Activated CD4-positive, alpha-beta T cell treated with anti-CD3 and anti-CD28 coated beads, Interleukin-2, Interleukin-4, amounts not matched to agents 100 ng/mL and 50 ng/mL, durations not matched to agents 16 hours and 8 hours (primary cell): ENCODE measurements around the gene SORCS2.

ENCODE experiments used
- DNase-seq: peaks from one replicate; pipeline ENCODE4 v3.0.0-alpha.2; 2020; ENCODE audit warnings: low spot score

SORCS2 gene

DNA sequence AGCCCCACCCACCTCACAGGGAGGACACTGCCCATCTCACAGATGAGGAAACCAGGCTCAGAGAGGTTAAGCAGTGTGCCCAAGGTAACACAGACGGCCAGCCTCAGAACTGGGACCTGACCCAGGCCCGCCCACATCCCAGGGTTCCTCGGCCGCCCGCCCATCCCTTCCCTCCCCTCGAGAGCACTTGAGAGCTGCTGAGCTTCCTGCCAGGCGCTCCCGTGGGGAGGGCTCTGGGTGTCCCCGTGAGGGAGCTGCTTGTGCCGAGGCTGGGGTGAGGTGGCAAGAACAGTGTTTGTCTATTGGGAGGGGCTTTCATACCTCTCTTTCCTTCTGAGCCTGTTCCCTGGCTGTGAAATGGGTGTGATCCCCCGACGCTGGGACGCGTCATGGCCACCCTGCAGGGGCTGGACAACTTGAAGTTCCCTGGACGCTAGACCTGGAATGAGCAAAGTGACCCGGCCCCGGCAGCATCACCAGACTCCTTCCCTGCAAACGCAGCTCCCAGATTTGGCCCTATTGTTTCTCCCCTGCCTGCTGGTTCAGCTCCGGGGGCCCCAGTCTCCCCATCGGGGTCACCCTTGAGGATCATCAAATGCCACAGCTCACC, 542.4 kb downstream of the SORCS2 start:
- no peak for DNase-seq

DNA sequence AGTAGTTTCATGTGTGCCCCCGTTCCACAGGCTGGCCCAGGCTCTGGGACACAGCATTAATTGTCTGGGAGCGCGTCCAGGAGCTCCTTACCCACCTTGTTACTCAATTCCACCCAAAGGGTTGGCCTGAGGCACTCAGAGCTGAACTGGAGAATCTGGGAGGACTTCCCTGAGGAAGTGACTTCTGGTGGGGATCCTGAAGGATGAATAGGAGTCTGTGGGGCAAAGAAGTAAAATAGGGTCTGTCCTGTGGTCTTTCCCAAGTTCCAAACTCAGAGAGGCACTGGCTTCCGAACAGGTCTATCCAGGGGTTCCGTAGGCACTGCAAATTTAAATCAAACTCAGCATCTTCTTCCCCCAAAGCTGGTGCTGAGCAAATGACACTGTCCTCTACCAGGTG, 543.1 kb downstream of the SORCS2 start:
- DNase-seq: no peak

DNA sequence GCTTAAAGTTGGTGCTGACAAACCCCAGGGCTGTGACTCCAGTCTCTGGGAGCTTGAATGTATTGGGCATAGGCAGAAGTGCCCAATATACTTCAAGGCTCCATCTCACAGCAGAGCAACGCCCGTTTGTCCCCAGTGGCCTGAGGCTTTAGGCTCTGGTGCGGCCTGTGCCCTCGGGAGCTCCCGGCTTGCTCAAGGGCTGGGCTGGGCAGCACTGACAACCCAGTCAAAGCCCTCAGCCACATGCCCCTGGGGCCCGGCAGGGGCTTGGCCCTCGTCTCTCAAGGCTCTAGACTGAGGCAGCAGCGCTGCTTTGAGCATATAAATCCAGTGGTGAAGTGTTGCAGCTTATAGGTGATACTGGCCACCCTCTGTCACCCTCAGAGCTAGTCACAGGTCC, 543.6 kb downstream of the SORCS2 start:
- DNase-seq: no peak

DNA sequence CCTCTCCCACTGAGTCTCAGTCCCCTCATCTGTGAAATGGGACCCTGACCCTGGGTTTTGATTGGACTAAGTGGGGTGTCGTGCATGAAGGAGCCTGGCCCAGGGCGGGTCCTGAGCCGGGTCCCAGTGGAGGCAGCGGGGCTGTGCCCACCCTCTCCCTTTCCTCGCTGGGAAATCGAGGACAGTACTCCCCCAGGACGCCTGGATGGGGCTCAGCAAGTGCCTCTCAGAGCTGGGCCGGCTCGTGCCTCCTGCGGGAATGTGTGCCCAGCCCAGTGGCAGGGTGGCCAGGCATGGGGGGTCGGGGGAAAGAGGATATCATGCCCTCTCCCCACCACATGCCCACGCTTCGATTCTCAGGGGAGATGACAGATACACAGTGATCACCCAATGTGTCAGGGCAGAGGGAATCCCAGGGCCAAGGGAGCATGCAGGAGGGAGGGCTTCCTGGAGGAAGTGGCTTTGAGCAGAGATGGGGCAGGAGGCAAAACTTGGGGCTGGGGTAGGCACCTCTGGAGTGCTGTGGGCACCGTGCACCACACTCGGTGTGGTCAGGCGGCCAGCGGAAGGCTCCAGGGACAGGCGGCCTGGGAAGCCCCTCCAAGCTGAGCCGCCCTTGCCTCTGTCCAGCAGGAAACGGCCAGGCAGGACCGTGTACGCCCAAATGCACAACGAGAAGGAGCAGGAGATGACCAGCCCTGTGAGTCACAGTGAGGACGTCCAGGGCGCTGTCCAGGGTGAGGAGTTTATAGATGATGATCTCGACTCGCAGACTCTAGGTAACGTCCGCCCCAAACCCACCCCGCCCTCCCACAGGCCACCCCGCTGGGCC, 544.3 kb downstream of the SORCS2 start:
- DNase-seq: no peak

DNA sequence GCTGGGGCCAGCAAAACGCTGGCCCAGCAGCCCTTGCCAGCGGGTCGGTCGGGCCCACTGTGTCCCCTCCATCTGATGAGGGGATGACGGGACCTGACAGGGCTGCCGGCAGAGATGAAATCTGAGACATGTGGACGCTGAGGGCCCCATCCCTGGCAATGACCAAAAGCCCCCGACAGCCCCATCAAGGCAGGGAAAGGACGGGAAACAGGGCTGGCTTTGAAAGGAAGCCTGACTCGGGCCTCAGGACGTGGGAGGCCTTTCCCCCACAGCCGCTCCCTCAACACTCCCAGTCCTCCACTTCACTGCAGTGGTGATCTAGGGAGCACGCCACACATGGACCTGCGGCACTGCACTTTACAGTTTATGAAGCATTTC, 544.9 kb downstream of the SORCS2 start:
- no peak for DNase-seq

DNA sequence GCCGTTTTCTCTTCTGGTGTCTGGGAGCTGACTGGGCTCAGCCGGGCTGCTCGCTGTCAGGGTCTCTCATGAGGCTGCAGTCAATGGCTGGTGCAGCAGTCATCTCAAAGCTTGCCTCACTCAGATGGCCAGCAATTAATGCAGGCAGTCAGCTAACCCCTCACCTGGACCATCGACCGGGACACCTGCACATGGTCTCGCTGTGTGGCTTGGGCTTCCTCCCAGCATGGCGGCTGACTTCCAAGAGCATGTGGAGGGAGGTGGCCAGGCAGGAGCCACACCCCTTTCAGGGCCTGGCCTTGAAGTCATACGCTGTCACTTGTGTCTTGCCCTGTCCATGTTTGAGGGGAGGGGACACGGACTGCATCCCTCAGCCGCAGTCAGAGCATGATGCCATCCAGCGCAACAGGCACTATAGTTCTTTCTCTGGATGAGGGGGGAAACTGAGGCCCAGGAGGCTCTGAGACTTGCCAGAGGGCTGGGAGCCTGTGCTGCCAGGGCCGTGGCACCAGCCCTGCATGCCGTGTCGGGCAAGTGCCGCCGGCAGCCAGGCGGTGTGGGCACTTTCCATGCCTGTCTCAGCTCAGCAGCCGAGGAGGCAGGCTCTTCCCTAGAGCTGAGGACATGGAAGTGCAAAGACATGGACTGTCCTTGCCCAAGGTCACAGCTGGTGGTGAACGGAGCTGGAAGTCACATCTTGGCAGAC, 545.6 kb downstream of the SORCS2 start:
- no peak for DNase-seq

DNA sequence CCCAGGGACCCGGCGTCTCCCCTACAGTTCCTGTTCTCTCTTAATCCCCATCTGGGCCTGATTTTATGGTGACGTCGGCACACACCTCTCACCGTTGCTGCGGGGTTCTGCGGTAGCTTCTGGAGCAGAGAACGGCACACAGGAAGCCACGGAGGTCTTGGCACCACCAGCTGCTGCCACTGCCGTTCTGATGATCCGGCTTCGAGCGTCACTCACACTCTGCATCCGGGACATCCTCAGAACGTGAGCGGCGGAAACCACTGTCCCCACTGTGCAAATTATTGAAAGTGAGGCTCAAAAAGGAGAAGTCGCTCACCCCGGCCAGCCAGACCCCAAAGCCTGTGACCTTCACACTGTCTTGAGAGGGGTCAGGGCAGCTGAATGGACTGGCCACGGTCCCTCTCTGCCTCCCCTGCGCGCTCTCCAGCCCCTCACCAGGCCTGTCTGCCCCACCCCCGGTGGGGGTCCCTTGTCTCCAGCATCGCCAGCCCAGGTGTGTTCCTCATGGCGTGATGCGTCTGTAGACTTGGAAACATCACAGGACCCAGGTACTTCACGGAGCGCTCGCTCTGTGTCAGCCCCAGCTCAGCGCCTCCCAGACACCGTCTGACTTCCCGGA, 546.2 kb downstream of the SORCS2 start:
- no peak for DNase-seq

DNA sequence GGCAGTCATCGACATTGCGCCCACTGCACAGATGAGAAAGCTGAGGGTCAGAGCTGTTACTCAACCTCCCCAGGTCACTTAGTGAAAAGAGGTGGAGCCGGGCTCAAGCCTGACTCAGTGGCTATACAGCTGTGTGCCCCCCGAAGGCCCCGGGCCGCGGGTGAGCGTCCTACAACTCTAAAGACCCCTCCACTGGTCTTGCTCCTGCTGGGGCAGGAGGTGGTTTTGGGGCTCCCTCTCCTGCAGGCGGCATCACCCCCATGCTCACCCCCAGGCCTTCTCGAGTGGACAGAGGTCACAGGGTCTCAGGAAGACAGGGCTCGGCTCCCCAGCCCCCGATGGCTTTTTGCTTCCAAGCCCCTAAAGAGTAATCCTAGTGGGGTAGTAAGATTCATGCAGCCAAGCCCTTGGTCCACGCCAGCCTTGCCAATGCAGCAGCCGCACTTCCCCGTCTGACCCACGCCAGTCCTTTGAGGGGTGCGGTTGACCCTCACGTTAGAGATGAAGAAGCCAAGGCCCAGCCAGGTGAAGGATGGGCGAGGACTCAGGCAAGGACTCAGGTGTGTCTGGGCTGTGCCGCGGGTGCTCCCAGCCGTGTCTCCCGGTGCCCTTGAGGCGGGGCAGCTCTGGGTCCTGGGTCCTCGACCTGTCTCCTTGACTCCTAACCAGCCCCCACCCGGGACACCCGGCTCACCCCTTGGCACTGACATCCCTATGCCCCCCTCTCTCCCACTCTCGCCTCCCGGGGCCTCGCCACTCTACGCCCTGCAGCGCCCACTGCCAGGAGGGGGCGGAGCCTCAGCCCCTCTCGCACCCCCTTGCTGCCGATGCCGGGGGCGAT, 547.0 kb downstream of the SORCS2 start:
- no peak for DNase-seq

DNA sequence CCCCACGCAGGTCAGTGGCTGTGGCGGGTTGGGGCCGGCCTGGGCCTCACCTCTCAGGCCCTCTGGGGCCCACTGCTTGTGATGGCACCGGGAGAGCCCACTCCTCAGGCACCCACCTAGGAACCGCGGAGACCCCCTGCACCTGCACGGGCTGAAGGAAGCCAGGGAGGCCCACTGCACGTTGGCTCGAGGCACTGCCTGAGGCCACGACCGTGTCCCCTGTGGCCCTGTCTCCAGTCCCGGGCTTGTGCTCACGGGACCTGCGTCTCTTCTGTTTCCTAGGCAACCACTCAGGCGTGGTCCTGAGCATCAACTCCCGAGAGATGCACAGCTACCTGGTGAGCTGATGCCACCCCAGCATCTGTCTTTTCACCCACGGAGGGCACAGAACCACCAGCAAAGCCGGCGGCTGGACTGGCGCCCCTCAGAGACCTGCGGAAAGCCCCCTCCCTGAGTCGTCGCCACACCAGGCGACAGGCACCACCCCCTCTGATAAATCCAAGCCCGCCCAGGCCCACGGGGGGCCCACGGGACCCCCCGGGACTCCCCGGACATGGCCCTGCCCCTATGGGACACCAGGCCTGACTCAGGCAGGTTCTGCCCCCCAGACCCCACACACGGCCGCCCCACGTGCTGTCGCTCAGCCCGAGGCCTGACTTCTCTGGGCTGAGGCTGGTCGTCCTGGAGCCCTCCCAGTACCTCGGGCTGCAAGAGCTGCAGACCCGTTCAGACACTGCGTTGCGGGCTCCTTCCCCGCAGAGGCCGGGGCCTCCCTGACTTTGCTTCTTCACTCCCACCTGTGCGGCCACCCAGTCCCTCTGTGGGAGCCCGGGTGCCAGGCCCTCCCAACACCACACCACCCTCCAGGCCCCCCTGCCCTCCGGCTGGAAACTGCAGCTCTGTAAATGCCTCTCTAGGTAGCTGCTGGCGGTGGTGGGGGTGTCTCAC, 547.9 kb downstream of the SORCS2 start:
- no peak for DNase-seq

DNA sequence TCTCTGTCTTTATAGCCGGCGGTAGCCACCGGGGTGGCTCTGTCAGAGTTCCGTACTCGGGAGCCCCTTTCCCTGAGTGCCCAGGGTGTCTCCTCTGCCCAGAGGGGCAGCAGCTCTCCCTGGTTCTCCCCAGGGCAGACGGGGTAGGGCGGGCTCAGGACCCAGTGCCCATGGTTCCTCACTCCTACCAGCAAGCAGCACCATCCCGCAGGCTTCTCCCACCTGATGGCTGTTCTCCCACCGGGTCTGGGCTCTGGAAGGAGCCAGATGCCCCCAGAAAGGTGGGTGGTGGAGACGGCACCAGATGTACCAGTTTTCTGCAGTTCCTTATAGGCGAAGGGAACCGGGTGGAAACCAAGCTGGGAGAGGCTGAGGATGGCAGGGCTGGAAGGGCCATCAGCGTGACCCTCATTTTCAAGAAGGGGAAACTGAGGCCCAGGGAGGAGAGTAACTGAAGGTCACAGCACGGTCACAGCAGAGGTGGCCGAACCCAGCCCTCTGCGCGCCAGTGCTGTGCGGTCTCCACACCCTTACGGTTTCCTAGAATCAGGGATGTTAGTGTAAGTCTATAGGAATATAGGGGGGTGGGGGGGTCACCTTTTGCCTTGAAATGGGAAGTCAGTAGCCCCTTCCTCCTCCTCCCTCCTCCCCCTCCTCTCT, 548.7 kb downstream of the SORCS2 start:
- DNase-seq: no peak

DNA sequence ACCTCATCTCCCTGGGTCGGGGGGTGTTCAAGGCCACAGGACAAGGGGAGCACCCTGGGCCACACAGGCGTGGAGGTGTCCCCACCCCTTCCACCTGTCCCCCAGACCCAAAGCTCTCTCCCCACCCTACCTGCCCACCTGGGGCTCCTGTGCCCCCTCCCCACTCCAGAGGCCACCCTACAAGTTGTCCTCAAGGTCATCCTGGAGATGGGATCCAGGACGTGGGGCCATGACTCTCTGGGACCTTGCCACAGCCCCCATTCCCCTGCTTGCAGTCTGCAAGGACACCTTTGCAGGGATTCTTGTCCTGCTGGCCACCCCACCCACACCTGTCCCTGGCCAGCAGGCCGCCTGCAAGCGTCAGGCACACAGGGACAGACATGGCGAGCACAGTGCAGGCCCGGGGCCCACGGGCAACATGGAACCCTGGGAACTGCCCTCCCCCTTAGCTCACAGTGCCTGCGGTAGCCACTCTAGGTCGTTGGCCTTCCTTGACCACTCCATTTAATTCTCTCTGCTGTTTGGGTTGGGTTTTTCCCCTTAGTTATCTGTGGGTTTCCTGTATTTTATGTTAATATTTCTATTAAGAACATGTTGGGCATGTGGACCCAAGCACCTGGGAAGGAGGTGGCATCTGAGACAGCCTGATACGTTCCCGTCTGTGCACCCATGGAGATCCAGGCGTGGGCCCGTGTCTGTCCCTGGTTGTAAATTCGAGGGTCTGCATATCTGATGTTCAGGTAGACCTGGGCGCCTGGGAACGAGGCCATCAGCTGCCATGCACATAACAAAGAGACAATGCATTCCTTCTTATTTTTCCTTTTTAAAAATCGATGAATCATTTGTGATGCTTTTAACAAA, 549.8 kb downstream of the SORCS2 start:
- no peak for DNase-seq

DNA sequence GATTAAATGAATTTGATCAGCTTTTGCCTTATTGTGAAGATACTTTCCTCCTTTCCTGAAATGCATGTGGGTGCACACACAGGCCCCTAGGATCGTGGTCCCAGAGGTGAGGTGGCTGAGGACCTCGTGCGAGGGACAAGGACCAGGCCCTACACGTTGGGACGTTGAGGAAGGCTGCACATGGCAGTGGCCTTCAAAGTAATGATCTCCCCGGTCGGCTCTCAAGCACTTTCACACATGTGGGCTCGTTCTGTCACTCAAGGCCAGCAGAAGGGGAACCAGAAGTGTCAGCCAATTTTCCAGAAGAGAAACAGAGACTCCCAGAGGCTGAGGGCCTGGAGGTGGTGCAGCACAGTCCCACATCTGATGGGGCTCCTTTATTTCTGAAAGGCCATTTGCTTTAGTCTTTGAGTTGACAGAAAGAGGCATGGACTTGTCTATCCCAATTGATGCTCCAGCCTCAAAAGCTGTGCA, 550.5 kb downstream of the SORCS2 start:
- DNase-seq: no peak

DNA sequence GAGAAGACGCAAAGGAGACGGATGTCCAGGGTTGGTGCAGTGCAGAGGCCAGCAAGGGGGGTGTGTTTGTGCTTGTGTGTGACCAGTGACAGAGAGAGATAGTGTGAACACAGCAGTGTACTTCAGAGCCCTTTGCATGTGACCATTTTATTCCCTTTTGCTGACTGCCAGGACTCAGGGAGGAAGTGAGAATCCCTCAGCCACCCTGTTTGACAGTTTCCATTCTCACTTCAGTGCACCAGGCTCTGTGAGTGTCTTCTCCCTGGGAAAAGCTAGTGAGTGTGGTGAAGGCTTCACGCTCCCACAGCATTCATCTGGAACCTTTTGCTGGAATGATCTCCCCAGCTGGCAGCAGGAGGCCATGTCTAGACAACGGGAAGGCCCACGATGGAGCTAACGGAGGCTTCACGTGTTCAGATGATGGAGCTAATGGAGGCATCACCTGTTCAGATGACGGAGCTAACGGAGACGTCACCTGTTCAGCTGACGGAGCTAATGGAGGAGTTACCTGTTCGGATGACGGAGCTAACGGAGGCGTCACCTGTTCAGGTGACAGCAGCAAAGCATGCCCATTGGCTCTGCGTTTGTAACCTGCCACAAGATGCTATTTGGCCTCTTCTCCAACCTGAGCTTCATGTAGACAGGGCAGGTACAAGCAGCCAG, 551.9 kb downstream of the SORCS2 start:
- no peak for DNase-seq

DNA sequence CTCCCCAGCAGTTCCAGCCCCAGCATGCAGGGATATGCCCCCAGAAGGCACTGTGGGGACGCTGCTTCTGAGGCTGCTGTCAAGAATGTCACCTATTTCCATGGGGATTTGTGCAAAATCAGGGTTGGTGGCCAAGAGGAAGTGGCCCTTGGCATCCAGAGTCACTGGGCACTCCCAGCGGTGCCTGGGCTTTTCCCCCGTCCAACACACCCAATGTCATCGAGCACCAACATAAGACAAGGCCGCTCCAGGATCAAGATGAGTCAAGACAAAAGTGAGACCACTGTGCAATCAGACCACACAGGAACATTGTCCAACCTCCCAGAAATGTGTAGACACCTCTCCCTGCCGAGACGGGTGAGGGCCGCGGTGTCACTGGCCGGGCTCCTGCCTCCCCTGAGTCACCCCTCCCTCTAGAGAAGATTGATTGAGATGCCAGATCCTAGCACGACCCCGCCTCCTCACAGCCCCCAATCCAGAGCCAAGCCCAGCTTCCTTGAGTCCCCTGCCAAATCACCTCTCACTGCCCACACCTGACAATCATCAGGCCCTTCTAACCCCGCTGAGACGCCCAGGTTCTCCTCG, 553.1 kb downstream of the SORCS2 start:
- no peak for DNase-seq

DNA sequence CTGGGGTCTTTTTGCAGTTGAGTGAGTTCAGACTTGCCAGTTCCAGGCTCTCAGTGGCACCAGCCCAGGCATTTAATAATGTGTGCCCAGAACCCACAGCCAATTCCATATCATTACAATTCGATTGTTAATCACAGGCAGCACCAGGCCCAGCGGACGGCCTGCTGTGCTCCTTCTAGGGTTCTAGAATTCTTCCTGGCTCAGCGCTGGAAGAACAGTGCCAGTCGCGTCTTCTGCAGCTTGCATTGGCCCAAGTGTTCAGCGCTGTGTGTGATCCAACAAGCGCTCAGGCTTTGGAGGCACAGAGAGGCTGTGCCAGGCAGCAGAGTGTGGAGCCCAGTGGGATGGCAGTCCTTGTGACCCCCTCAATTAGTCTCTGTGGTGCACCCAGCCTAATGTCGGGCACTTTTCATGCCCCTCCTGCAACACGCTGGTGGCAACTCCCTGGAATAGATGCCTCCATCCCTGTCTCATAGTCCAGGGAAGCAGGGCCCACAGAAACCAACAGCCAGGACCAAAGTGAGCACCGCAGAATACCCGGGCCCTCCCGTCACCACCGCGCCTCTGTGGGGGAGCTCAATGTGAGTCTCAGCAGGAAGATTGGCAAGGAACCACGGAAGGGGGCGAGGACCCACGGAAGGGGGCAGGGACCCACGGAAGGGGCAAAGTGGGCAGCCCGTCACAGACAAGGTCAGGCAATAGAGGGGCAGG, 554.2 kb downstream of the SORCS2 start:
- no peak for DNase-seq

DNA sequence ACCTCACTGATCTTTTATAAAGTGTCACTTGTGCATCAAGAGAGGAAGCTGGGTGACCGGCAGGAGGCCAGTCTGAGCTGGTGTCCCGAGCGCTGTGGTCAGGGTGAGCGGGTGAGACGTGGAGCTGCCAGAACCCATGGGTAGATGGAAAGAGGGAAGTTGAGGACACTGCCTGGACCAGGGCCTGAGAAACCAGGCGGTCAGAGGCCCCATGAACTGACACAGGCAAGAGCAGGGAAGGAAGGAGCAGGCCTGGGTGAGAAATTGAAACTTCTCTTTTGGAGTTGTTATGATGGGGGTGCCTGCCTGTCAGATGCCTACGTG, 554.7 kb downstream of the SORCS2 start:
- DNase-seq: no peak

DNA sequence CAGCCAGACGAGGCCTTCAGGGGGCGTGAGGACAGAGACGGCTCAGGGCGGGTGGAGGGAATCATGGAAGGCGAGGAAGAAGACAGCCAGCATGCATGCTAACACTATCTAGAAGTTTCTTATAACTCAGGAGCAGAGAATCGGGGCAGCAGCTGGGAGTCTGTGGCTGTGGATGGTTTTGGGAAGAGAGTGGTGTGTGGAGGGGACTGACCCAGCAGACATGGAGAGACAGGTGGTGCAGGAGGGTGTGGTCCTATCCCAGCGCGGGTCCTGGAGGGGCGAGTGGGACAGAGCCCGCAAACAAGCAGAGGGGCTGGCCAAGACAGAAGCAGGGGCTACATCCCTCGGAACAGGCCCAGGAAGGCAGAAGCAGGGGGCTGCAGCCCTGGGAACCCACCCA, 555.2 kb downstream of the SORCS2 start:
- DNase-seq: no peak

DNA sequence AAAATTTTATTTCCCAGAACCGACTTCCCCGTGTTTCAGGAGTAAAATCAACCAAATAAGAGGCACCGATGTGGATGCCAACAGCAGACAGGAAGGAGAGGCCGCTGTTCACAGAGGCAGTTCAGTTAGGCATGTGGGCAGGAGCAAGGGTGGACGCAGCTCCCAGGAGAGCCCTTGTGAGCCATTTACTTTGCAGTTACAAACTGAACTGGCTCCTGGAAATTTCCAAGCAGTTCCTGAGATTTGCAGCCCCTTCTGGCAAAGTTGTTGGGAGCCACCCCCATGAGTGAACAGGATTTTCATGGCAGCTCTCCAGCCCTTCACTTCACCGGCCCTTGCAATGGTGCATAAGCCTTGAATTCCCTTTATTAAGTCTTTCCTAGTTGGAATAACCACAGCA, 558.2 kb downstream of the SORCS2 start:
- no peak for DNase-seq
